NCI-H146 treated with DMSO at 0.1 percent for 48 hours (cell line): ENCODE results near the gene HES3.

Experiments
- DNase-seq: peaks from one replicate; lab custom pipeline; 2025; ENCODE audit not compliant: unreplicated experiment; lab: John Stamatoyannopoulos, UW

The HES3 gene

DNA sequence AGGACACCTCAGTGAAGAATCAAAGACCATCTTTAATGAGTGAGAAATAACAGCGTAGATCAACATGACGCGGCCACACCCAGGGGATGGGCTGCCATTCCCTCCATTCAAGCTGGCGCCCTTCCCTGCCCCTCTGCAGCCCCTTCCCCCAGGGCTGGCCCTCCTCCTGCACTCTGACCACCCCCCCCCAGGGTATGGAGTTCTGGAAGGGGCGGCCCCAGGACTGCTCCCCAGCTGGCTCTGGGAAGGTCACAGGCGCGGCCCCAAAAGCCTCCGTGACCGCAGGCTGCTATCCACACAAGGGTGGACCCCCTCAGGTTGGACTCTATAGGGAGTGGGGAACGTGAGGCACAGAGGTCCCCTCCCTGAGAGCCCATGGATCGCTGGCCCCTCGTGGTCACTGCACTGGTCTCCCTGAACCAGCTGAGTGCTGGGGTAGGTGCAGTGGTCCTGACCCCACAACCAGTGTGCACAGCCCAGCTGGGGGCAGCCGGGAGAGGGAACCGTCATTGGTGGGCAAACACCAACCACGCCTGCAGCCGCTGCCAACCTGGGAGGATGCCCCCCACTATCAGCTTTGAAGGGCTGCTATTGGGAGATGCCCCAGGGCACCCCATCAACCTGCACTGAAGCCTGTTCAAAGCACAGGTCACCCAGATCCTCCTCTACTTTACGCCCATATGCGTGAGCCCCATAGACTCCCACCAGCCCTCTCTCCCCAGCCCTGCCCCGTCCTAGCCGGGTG lies 33.0 kb downstream of the HES3 start:
- DNase-seq: no peak

DNA sequence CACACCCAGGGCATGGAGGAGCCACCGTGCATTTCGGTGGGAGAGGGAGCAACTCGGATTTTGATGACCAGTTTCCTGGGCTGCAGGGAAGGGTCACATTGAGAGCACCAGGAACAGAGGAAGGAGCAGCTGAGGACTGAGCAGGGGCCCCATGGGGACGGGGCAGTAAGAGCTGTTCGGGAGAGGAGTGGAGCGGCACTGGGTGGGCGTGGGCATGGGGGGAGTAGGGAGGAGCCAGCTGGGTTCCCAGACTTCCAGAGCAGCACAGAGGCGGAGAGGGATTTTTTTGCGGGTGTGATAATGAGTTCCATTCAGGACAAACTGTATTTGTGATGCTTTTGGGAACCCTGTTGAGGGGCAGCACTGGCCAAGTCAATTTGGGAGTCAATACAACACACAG lies 34.3 kb downstream of the HES3 start:
- DNase-seq: no peak

DNA sequence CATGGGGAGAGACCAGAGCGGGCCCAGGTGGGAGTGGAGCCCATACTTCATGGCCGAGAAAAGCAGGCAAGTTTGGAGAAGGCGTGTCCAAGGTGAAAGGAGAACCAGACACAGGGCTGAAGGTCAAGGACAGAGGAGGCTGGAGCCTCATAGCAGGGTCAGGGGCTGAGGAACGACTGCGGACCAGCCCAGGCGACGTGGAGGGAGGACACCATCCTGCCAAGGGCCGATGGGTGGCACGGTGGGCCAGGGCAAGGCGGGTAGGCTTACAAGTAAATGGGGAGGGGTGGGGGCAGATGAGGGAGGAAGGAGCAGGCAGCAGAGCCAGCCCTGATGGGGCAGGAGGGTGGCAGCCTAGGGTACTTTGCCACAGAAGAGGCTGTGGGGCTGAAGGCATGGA lies 35.1 kb downstream of the HES3 start:
- no peak for DNase-seq

DNA sequence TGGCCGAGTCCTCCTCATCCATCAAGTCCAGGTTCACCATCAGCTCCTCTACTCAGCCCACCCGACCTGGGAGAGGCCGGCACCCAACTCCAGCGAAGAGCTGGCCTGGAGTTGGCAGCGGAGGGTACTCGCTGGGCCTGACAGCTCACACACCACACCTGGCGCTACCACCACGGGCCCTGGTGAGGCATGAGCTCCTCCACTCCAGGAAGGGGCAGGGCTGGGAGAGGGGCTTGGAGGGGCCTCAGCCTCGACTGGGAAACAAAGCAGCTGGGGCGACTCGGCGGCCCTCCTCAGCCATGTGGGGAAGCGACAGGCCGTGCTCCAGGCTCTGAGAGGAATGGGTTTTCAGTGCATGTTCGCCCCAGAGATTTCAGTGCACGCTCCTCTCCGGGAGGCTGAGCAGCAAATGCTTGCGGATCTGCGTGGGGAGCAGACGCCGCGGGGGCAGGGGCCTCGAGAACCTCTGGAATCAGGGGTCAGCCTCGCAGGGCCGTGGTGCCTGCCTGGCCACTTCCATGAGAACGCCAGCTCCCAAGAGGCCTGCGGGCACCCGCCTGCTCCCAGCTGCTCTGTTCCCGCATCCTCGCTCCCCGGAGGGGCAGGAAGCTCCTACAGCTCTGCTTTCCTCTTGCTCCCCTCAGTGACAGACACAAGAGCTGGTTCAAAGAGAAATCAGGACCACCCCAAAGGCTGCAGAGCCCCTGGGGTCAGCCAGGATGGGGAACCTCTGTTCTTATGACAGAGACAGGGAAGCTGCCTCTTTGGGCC lies 35.8 kb downstream of the HES3 start:
- no peak for DNase-seq

DNA sequence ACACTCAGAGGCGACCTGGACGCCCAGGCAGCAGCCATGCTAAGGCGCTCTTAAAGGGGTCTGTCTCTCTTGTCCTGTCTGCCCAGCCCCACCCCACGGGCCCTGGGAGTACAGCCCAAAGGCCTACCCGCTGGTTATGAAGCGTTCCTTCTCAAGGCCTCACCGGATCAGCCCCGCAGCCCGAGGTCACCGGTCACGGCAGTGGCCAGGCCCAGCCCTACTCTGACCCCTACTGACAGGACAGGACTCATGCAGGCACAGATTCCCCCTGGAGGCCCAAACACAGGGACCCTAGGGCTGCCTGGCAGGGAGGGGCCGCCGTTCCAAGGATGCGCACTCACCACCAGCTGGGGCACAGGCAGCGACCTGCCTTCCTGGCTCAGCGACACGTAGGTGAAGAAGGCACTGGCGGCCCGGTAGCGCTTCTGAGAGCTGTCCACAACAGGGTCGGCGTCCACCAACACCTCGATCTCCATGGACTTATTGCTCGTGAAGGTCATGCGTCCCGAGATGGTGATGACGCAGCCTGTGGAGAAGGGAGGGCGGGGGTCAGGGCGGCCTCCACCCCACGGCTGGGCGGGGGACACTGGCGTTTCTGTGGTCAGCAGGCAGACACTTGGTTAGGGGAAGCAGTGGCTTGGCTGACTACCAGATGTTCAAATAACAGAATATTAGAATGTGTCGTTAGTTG lies 36.9 kb downstream of the HES3 start:
- DNase-seq: no peak

DNA sequence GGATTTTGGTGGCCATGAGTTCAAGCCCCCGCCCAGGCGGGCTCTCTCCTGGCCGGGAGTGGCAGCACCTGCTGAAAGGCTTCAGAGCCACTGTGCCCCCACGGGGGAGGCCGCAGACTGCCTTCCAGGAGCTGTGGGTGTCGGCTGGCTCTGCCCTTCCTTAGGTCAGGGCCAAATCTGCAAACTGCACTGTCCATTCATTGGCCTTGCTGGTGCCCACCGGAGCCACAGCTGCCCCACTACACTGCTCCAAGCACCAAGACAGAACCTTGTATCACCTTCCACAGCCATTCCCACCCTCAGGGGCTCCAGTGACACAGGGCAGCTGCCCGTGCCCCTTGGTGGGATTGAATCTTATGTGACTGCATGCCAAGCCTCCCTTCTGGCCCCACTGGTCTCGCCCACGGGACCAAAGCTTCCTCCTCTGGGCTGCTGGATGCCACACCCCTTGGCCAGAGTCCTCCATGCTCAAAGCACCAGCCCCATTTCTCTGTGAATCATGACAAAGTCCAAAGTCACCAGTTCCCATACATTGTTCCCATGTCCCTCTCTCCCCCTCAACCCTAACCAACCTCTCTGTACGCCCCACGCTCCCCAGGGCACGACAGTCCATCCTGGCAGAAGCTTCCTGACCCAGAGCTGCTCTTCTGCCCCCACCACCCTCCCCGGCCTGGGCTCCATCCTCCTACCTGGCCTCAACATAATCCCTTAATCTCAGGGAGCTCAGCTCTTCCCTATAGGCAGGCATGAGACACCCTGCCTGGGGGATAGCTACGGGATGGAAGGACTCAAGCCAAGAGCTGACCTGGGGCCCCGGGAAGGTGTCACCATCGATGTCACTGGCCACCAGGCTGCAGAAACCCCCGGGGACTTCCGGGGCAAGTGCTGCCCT lies 37.8 kb downstream of the HES3 start:
- no peak for DNase-seq

DNA sequence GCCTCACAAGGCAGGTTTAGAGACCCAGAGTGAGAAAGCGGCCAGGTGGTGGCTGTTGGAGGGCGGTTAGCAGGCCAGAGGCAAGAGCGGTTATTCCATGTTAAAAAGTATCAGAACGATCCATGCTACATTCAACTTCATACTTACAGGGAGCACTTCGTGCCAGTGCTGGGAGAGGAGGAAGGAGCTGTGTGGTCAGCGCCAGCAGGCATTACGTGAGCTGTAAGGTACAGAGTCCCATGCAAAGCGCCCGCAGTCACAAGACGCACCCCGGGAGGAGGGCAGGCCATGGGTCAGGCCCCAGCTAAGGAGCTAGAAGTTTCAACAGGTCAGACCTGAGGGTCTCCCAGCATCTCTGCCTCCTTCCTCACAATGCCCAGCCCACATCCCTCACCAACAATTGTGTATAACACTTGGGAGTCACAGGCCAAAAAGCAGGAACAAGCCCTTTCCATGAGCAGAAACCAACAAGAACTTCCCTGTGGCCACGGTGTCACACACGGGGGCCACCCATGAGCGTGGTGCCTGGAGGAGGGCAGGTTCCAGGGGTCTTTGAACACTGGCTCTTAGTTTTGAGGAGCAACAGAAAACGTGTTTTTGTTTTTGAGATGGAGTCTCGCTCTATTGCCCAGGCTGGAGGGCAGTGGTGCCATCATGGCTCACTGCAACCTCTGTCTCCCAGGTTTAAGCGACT lies 38.7 kb downstream of the HES3 start:
- no peak for DNase-seq

DNA sequence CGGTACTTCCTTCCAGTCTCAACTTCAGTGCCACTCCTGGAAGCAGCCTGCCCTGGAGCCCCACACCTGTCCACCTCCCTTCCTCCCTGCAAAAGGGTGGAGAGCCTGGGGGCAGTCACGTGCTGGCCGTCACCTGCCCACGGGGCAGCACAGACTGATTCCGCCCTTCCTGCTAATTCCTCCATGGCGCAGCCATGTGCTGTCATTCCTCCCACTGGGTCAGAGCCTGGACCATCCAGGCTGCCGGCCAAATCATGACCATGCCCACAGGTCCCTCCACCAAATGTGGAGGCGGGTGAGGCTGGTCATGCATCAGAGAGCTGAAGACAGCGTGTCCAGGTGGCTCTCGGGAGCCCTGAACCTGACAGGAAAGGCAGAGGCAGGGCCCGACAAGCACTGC lies 41.4 kb downstream of the HES3 start:
- no peak for DNase-seq

DNA sequence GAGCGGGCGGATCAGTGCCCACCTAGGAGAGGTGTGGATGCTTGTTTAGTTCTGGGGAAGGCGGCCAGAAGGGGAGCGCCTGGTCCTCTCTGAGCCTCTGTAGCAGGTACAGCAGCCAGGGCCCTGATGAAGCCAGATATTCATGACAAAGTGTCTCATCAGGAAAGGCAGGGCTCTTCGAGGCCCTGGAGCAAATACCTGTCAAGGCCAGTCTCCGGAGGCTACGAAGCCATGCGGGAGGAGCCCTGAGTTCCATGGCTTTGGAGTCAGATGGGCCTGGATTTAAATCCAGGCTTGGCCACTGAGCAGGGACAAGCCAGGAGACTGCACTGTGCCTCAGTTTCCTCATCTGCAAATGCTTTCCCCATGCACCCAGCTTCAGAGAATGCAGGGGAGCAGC lies 42.3 kb downstream of the HES3 start:
- DNase-seq: no peak

DNA sequence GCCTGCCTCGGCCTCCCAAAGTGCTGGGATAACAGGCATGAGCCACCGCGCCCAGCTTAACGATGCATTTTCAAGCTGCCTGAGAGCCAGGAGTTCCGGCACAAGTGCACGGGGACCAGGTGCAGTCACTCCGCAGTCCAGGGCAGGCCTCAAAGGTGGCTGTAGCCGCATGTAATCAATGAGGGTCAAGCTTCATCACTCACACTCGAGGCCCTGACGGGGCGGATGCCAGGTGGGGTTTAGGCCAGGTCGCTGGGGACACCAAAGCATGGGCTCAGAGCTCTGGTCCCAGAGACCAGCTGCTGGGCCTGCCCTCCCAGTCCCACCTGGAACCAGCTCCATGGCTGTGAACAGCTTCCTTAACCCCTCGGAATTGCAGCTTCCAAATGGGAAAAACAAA lies 43.0 kb downstream of the HES3 start:
- DNase-seq: no peak

DNA sequence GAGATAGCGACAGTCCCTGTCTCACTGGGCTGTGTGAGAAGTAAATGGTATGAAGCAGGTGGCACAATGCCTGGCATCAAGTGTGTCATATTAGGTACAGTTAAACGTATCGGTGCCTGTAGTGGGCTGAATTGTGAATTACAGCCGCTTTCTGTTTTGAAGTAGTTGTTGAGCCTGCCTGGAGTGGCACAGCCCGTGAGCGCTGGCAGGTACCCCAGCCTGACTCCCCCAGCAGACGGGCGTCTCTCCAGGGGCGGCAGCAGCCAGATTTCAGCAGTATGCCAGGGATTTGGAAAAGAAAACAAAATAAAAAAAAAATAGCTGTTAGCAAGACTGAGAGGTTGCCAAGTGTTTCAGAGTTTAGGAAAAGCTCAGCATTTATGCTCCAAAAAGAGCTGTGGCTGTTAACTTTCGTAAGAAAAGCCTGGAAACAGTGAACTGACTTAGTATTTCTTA lies 43.5 kb downstream of the HES3 start:
- no peak for DNase-seq

DNA sequence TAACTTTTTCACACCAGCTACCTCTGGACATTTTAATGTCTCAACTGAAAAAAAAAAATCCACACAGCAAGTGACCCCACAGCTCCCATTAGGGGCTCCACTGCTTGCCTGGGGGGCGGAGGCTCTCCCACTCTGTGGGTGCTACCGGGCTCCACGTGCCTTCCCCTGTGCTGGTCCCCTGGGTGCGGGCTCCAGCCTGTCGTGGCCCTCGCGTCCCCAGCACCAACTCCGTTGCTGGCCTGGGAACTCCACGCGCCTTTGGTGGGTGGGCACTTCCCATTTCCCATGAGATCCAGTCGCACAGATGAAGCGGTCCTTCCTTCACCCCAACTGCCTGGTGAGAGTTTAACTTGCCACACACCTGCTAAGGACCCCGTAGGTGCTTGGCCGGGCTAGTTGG lies 44.0 kb downstream of the HES3 start:
- no peak for DNase-seq

DNA sequence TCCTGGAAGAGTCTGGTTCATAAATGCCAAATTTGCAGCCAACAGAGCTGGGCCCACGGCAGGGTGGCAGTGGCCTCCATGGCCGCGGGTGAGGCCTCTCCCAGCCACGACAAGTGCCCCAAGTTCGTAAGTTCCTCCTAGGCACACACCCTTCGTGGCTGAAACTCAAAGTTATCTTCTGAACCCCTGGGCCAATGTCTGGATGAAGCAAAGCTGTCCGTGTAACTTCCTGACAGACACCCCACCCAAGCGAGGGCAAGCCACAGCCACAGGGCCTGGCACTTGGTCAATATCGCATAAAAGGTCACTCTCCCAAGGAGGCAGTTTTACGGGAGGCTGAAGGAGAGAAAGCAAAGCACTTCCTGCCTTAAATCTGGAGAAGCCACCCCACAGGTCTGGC lies 44.7 kb downstream of the HES3 start:
- DNase-seq: no peak

DNA sequence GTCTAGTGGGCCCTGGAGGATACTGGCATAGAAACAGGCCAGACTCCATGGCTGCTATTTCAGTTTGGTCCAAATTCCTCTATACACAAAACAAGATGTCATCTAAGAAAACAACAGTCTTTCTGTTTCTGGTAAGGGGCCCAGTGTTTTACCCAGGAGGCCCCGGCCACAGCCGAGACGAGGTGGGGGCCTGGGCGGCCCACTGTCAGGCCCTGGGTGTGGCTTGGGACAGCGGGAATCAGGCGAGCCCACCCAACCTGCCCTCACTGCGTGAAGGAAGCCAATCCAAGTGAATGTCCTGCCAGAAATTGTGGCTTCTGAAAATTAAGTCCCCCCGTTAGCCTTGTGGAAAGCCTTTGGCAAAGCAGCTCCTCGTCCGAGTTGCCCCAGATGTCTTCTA lies 48.1 kb downstream of the HES3 start:
- no peak for DNase-seq

DNA sequence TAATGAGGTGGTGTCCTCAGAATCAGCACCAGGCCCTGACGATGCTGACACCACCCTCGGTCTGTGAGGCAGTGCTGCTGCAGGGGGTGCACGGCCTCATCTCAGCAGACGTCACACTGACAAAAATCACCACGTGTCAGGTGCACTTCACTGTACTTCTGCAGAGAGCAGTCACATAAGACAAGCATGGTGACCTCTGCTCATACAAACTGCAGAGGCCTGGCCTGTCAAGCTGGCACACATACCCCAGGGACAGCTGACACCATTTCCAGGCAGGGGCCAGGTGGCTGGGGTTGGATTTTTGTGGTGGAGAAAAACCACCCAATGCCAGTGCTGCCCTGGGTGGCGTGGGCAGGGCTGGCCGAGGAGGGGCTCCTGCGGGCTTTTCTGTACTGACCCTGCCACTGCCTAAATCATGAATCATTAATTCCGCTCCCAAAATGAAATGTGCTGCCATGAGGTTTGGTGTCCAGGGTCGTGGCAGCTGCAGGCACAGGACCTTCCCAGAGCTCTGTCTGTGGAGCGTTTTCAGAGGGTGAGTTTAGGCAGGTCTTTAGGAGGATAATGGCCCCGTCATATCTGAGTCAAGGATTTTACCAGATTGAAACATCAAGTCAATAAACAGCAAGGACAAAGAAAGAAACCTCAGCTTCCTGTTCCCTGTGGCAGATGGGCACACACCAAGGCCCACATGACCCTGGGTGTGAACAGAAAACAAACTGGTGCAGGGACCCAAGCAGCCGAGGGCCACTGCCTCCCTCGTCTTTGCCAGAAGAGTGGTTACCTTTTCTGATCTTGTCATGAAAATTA lies 50.3 kb downstream of the HES3 start:
- DNase-seq: no peak

DNA sequence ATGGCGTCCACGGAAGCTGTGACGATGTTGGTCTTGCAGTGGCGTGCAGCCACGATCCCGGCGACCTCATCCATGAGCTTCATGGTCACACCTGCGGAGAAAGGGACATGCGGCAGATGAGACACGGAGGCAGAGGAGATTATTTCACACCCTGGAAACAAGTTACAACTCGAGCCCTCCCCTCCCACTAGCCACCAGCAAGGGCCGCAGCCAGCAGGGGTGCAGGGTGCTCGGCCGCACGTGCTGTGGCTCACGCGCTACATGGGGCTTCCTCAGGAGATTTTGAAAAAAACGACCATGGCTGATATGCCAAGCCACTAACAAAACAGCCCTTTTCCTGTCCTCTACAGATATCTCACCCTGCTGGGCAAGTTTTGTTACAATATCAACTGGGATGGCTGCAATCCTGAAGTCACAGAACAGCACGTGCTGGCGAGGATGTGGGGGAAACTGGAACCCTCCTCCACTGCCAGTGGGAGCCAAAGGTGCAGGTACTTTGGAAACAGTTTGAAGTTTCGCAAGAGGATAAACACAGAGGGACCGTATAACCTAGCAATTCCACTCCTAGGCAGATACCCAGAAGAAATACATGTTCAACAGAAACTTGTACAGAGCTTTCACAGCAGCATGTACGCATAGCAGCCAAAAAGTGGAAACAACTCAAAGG lies 51.0 kb downstream of the HES3 start:
- DNase-seq: no peak
